ENCODE measurements around the gene CDK1. TPM values are rescaled to one million over a fixed set of nuclear protein-coding genes. Genes with fewer than 3 reads are reported as not detected.

The CDK1 gene
- total and polyA plus RNA-seq, 2 of the 8 experiments (the other 6 are each of a cell fraction or from before 2014, with no cell fraction given), result 29.4 to 111 TPM

DNA sequence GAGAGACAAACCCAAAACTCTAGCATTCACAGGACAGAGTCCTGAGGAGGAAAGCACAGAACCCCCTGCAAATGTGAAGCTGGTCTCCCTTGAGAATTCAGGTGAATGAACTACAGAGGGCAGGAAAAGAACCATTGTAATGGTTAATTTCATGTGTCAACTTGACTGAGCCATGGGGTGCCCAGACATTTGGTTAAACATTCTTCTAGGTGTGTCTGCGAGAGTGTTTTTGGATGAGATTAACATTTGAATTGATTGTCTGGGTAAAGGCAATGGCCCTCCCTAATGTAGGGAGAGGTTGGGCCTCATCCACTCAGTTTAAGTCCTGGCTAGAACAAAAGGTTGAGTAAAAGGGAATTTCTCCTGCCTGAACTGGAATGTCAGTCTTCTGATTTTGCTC lies 15.7 kb upstream of the CDK1 start:
- Histone ChIP-seq H2BK120ac (replicated peaks; ENCODE audit: low read depth, low read length) (no peak overlapping the region), H3K4me1 (replicated peaks in 1 of 4; ENCODE audit: control insufficient read depth in 3 of 4, insufficient read depth in 4 of 4, low read length in 3 of 4) (peaks cover 0 to 4% (median 3%) of the 10 kb centered on the region in 4 experiments; a peak in 5 of 7 replicates), H2BK20ac (ENCODE audit: low read length) (peak overlapping the region; percentile 50; the same call in 1 of the 2 replicates), H3K14ac (ENCODE audit: insufficient read length) (no peak overlapping the region), H3K9me3 (ENCODE audit: insufficient read depth in 2 of 2, low read depth in 1 of 2, low read length in 1 of 2) (no peaks in the 10 kb centered on the region), H3K23ac (ENCODE audit: insufficient read length) (no peak overlapping the region), H3K23me2 (ENCODE audit: low read depth, low read length) (no peaks in the 10 kb centered on the region), H3K79me2 (ENCODE audit: control insufficient read depth in 1 of 2, insufficient read depth in 2 of 2, low read length in 2 of 2) (no peaks in the 10 kb centered on the region), H2AK5ac (ENCODE audit: low read depth, low read length) (no peak overlapping the region), H3K4me2 (ENCODE audit: insufficient read depth in 1 of 2, low read depth in 2 of 2, low read length in 2 of 2) (peak overlapping the region in 1 of 2 experiments; percentile 29; a peak in 1 of 4 replicates), H4K20me1 (replicated peaks in 1 of 2; ENCODE audit: control insufficient read depth in 1 of 2, insufficient read depth in 2 of 2, low read length in 2 of 2) (no peaks in the 10 kb centered on the region), H3K56ac (replicated peaks; ENCODE audit: insufficient read length, low read depth, low read length) (no peak overlapping the region), H4K91ac (replicated peaks; ENCODE audit: insufficient read length, low read length) (no peak overlapping the region), H3K9ac (replicated peaks in 1 of 4; ENCODE audit: extremely low read depth in 1 of 4, low read depth in 3 of 4, low read length in 3 of 4) (no peak overlapping the region), H2BK15ac (ENCODE audit: low read length) (no peak overlapping the region), H3K27ac (ENCODE audit: low read depth, low read length) (0 out of 2 replicates have a peak overlapping the region, but pooled peaks have one; percentile 33), H4K5ac (ENCODE audit: insufficient read length, low read depth, low read length) (no peak overlapping the region), H2BK5ac (ENCODE audit: low read depth, low read length) (peak overlapping the region; percentile 86; the same call in 1 of the 2 replicates), H4K8ac (ENCODE audit: extremely low read depth, insufficient read depth, low read length) (no peak overlapping the region), H2AFZ (ENCODE audit: low read length) (no peak overlapping the region), H3K4me3 (ENCODE audit: extremely low read depth in 1 of 4, insufficient read depth in 2 of 4, low read depth in 3 of 4, low read length in 4 of 4) (no peak overlapping the region), H3K18ac (ENCODE audit: extremely low read depth, low read length) (peak overlapping the region; percentile 75; the same call in 1 of the 2 replicates), H3K36me3 (ENCODE audit: control insufficient read depth in 2 of 4, insufficient read depth in 4 of 4, low read length in 3 of 4) (no peaks in the 10 kb centered on the region; a peak in 1 of 8 replicates), H3K4ac (replicated peaks; ENCODE audit: insufficient read length, low read depth, low read length) (no peak overlapping the region), H3K27me3 (replicated peaks in 1 of 4; ENCODE audit: control insufficient read depth in 3 of 4, extremely low read depth in 1 of 4, insufficient read depth in 3 of 4, low read length in 3 of 4) (no peaks in the 10 kb centered on the region), H2BK12ac (ENCODE audit: low read depth, low read length) (no peak overlapping the region), H3K79me1 (ENCODE audit: low read depth, low read length) (no peaks in the 10 kb centered on the region)
- CTCF ChIA-PET (ENCODE audit: partially characterized antibody), result interaction anchor here (1.9 to 2.6 kb wide), 2 partner anchors 16 to 115 kb away, joined by 6 to 8 read pairs; partner anchors contain the start of gene CDK1
- DNase-seq (ENCODE audit: low read depth in 1 of 2, low spot score in 2 of 2) (peak; percentile 57 to 67), FAIRE-seq (peak; percentile 98)
- WGBS, 2 experiments (ENCODE audit: extremely low coverage in 1 of 2, insufficient coverage in 1 of 2, insufficient read length in 1 of 2, insufficient replicate concordance in 2 of 2, low coverage in 1 of 2, low lambda C conversion rate in 2 of 2, missing lambda C conversion rate in 1 of 2), result 22% methylated on average over 1 of the region's 1 CpG; no CpG with 5 or more reads in 1 of the 2 experiments
- POLR2A ChIA-PET (ENCODE audit: partially characterized antibody), result interaction anchor here (0.8 to 1.7 kb wide), 5 partner anchors 11 to 111 kb away, joined by 3 to 7 read pairs (median 3); partner anchors contain the start of gene CDK1
- peak; percentile 70; the same call in 1 of the 2 replicates for TF ChIP-seq KDM1A (IDR thresholded peaks at IDR 0.05; ENCODE audit: borderline replicate concordance, low read length)
- no peak for TF ChIP-seq ZNF274 (IDR thresholded peaks at IDR 0.05; ENCODE audit: borderline replicate concordance, extremely low read depth, low read length)
- TF ChIP-seq SP1 (IDR thresholded peaks at IDR 0.05; ENCODE audit: low read depth, low read length), result peak; percentile 70; the same call in 1 of the 2 replicates
- TF ChIP-seq CHD2 (IDR thresholded peaks at IDR 0.05; ENCODE audit: low read length), result no peak
- TF ChIP-seq TEAD4 (IDR thresholded peaks at IDR 0.05; ENCODE audit: low read depth, low read length), result peak; percentile 43

All from H1 (cell line).